Measurements from ENCODE around the gene MYO5B.

The MYO5B gene

GRCh38 chr18:49835405-49835804, 359.5 kb downstream of the MYO5B start:
- no peak overlapping the region for H3K4me3 ChIP-seq (ENCODE audit: low read depth, low read length)
- TF ChIP-seq CTCF (IDR thresholded peaks at IDR 0.05; ENCODE audit: low read depth, low read length): no peak

- H3K4me3 ChIP-seq (ENCODE audit: low read depth, low read length): no peak overlapping the region
- no peak for TF ChIP-seq CTCF (IDR thresholded peaks at IDR 0.05; ENCODE audit: low read depth, low read length)
Measured at GRCh38 chr18:49834258-49834657, 360.7 kb downstream of the MYO5B start.

GRCh38 chr18:49833814-49834213, 361.1 kb downstream of the MYO5B start:
- TF ChIP-seq CTCF (IDR thresholded peaks at IDR 0.05; ENCODE audit: low read depth, low read length): no peak
- H3K4me3 ChIP-seq (ENCODE audit: low read depth, low read length): no peak overlapping the region

GRCh38 chr18:49832221-49832647, 362.7 kb downstream of the MYO5B start:
- TF ChIP-seq CTCF (IDR thresholded peaks at IDR 0.05; ENCODE audit: low read depth, low read length): no peak
- H3K4me3 ChIP-seq (ENCODE audit: low read depth, low read length): no peak overlapping the region

- no peak for TF ChIP-seq CTCF (IDR thresholded peaks at IDR 0.05; ENCODE audit: low read depth, low read length)
- no peak overlapping the region for H3K4me3 ChIP-seq (ENCODE audit: low read depth, low read length)
Measured at GRCh38 chr18:49827996-49828395, 367.0 kb downstream of the MYO5B start.

- H3K4me3 ChIP-seq (ENCODE audit: low read depth, low read length): no peak overlapping the region
- TF ChIP-seq CTCF (IDR thresholded peaks at IDR 0.05; ENCODE audit: low read depth, low read length): no peak
Measured at GRCh38 chr18:49819823-49820671, 374.9 kb downstream of the MYO5B start.

- TF ChIP-seq CTCF (IDR thresholded peaks at IDR 0.05; ENCODE audit: low read depth, low read length): no peak
Measured at GRCh38 chr18:49819071-49819662, 375.8 kb downstream of the MYO5B start.

More at GRCh38 chr18:49819071-49819662, 375.8 kb downstream of the MYO5B start:
- no peak overlapping the region for H3K4me3 ChIP-seq (ENCODE audit: low read depth, low read length)
